Endothelial cell of umbilical vein (primary cell): Measurements from ENCODE around the gene POSTN.

Experiments
- EZH2 ChIP-seq: IDR thresholded peaks from 2 replicates; pipeline ENCODE4 v1.6.1; 2012; ENCODE audit warnings: borderline replicate concordance, low read depth, mild to moderate bottlenecking, moderate library complexity, low read length, inconsistent platforms; ENCODE audit not compliant: severe bottlenecking
- POLR2AphosphoS5 ChIP-seq: IDR thresholded peaks from 2 replicates; pipeline ENCODE4 v1.6.1; 2012; ENCODE audit warnings: low read depth, mild to moderate bottlenecking, control low read depth, low read length, moderate library complexity; ENCODE audit not compliant: insufficient read depth
- TF ChIP-seq, protein P1 (sequence below), 2 donors: IDR thresholded peaks; 1 replicate in 1 of 2; 2 replicates in 1 of 2; pipeline ENCODE4 v1.5.1; 2011; ENCODE audit warnings: low read length in 2 of 2, mild to moderate bottlenecking in 2 of 2, moderate library complexity in 2 of 2, control low read depth in 1 of 2, inconsistent platforms in 1 of 2, low read depth in 1 of 2; ENCODE audit not compliant: insufficient read depth in 1 of 2; ENCODE audit errors: extremely low read depth in 1 of 2
- TF ChIP-seq, protein P2 (sequence below): IDR thresholded peaks from 2 replicates; pipeline ENCODE4 v1.6.1; 2011; ENCODE audit not compliant: insufficient read depth, insufficient read length

DNA sequence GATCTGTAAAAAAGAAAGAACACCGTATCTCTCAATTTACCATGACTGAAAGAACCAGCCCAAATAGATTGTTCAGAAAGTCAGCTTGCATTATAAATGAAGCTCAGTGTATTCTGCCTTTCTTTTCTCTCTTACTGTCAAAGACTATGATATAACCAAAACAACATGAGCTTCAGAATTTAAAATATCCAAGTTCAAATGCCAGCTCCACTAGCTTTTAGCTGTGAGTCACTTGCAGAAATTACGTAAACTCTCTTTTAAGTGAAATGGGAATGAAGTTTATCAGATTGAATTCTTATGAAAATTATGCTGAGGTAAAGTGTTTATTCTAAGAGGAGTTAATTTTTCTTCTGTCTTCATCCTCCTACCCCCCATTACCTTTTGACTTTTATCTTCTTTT is 20.0 kb upstream of the POSTN start:
- TF ChIP-seq EZH2 (no peak), POLR2AphosphoS5 (no peak)
- TF ChIP-seq, protein P1, sequence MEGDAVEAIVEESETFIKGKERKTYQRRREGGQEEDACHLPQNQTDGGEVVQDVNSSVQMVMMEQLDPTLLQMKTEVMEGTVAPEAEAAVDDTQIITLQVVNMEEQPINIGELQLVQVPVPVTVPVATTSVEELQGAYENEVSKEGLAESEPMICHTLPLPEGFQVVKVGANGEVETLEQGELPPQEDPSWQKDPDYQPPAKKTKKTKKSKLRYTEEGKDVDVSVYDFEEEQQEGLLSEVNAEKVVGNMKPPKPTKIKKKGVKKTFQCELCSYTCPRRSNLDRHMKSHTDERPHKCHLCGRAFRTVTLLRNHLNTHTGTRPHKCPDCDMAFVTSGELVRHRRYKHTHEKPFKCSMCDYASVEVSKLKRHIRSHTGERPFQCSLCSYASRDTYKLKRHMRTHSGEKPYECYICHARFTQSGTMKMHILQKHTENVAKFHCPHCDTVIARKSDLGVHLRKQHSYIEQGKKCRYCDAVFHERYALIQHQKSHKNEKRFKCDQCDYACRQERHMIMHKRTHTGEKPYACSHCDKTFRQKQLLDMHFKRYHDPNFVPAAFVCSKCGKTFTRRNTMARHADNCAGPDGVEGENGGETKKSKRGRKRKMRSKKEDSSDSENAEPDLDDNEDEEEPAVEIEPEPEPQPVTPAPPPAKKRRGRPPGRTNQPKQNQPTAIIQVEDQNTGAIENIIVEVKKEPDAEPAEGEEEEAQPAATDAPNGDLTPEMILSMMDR (IDR thresholded peaks at IDR 0.05; ENCODE audit: extremely low read depth in 1 of 2, insufficient read depth in 1 of 2, low read depth in 1 of 2, low read length in 2 of 2), result no peak
- TF ChIP-seq, protein P2, sequence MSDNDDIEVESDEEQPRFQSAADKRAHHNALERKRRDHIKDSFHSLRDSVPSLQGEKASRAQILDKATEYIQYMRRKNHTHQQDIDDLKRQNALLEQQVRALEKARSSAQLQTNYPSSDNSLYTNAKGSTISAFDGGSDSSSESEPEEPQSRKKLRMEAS, result no peak
